BJ (cell line): ENCODE measurements around the gene GPRC5D. TPM values are rescaled to one million over a fixed set of nuclear protein-coding genes. Genes with fewer than 3 reads are reported as not detected.

Experiments
- CTCF ChIA-PET: fragments of 350-600 bp; formaldehyde crosslinking; extraction: SDS; loops from one replicate; lab custom pipeline; 2021; ENCODE audit warnings: antibody characterized with exemption, inconsistent platforms; lab: Yijun Ruan, JAX
- POLR2A ChIA-PET: fragments of 300-600 bp; sonication (Branson Sonifier 250); formaldehyde crosslinking; extraction: SDS; loops from one replicate; lab custom pipeline; 2021; ENCODE audit warnings: antibody characterized with exemption; lab: Charles Lee
- DNase-seq: peaks from one replicate; pipeline ENCODE4 v3.0.0-alpha.2; 2011; ENCODE audit warnings: low read depth
- H3K27me3 ChIP-seq: 2 replicates; pipeline ENCODE4 v1.6.0; 2011; ENCODE audit warnings: low read length; ENCODE audit not compliant: control insufficient read depth, insufficient read depth
- H3K36me3 ChIP-seq: 2 replicates; pipeline ENCODE4 v1.5.1; 2011; ENCODE audit warnings: low read length; ENCODE audit not compliant: control insufficient read depth, insufficient read depth
- H3K4me3 ChIP-seq: 2 replicates; pipeline ENCODE4 v1.5.1; 2011; ENCODE audit warnings: low read depth, mild to moderate bottlenecking, control low read depth, low read length
- CTCF ChIP-seq: IDR thresholded peaks from 2 replicates; pipeline ENCODE4 v1.5.1; 2011; ENCODE audit warnings: low read depth, mild to moderate bottlenecking, control low read depth, inconsistent platforms, low read length, moderate library complexity; ENCODE audit not compliant: insufficient read depth
- polyA plus RNA-seq: library from polyadenylated mRNA; depleted of rRNA; stranded (reverse); fragments of >200 nt; gene quantifications from 2 replicates; pipeline ENCODE4 v1.2.3, GENCODE V29; 2011

GPRC5D gene
- polyA plus RNA-seq, 1 experiment: not detected

GRCh38 chr12:12947902-12948301 is 4.1 kb downstream of the GPRC5D start:
- DNase-seq: no peak
- CTCF ChIA-PET: interaction anchor here (1.6 to 2.2 kb wide), 2 partner anchors 28 to 158 kb away, joined by 4 to 8 read pairs; no protein-coding TSS in a partner anchor

GRCh38 chr12:12946686-12947355 is 5.1 kb downstream of the GPRC5D start:
- CTCF ChIA-PET: interaction anchor here (1.0 to 2.2 kb wide), 3 partner anchors 23 to 157 kb away, joined by 3 to 8 read pairs (median 4); no protein-coding TSS in a partner anchor
- Histone ChIP-seq H3K27me3 (no peaks in the 10 kb centered on the region), H3K36me3 (no peaks in the 10 kb centered on the region), H3K4me3 (no peak overlapping the region)
- POLR2A ChIA-PET: interaction anchor here (0.6 kb wide), 1 partner anchor 79 kb away, joined by 3 read pairs; no protein-coding TSS in a partner anchor
- DNase-seq: peak; percentile 33
- TF ChIP-seq CTCF: no peak

More at GRCh38 chr12:12947902-12948301, 4.1 kb downstream of the GPRC5D start:
- Histone ChIP-seq H3K36me3 (no peaks in the 10 kb centered on the region), H3K27me3 (no peaks in the 10 kb centered on the region), H3K4me3 (no peak overlapping the region)
- no peak for TF ChIP-seq CTCF
- POLR2A ChIA-PET: no interaction called here

- no peak overlapping the region for H3K4me3 ChIP-seq
- TF ChIP-seq CTCF: no peak
- ChIA-PET POLR2A (no interaction called here), CTCF (no interaction called here)
- no peak for DNase-seq
- no peaks in the 10 kb centered on the region for H3K27me3 ChIP-seq
- H3K36me3 ChIP-seq: no peaks in the 10 kb centered on the region
Measured at GRCh38 chr12:12945591-12945990, 6.4 kb downstream of the GPRC5D start.

- Histone ChIP-seq H3K4me3 (no peak overlapping the region), H3K36me3 (no peaks in the 10 kb centered on the region), H3K27me3 (no peaks in the 10 kb centered on the region)
- TF ChIP-seq CTCF: no peak
- ChIA-PET POLR2A (no interaction called here), CTCF (no interaction called here)
- no peak for DNase-seq
Measured at GRCh38 chr12:12943586-12944260, 8.2 kb downstream of the GPRC5D start.

- POLR2A ChIA-PET: no interaction called here
- no peak for DNase-seq
Measured at GRCh38 chr12:12941450-12942350, 10.3 kb downstream of the GPRC5D start.

More at GRCh38 chr12:12941450-12942350, 10.3 kb downstream of the GPRC5D start:
- Histone ChIP-seq H3K4me3 (no peak overlapping the region), H3K27me3 (no peaks in the 10 kb centered on the region), H3K36me3 (no peaks in the 10 kb centered on the region)
- TF ChIP-seq CTCF: no peak
- CTCF ChIA-PET: no interaction called here
